Endothelial cell of umbilical vein (primary cell): ENCODE results near the gene RBPJ. TPM values are rescaled to one million over a fixed set of nuclear protein-coding genes. Genes with fewer than 3 reads are reported as not detected.

ENCODE experiments used
- BruUV-seq: library from RNA; stranded (reverse); fragments of 400-500 nt; replicated peaks from 2 replicates; lab custom pipeline; 2021; lab: Mats Ljungman, UMichigan
- CTCF ChIA-PET: fragments of 300-600, 350-600 bp; sonication (Branson Sonifier 250); formaldehyde crosslinking; loops from one replicate; lab custom pipeline; 2021; ENCODE audit warnings: antibody characterized with exemption, inconsistent platforms; lab: Charles Lee
- POLR2A ChIA-PET: fragments of 300-600, 350-600 bp; sonication (Branson Sonifier 250); formaldehyde crosslinking; loops from one replicate; lab custom pipeline; 2021; ENCODE audit warnings: antibody characterized with exemption, inconsistent platforms; lab: Charles Lee
- DNase-seq: peaks from one replicate; pipeline ENCODE4 v3.0.0-alpha.2; 2011; ENCODE audit warnings: low read depth, low spot score
- FAIRE-seq: peaks from 2 replicates; lab custom pipeline; 2011; peaks lifted over from hg19 to GRCh38; lab: Jason Lieb, UNC
- H2AFZ ChIP-seq: 2 replicates; pipeline ENCODE4 v1.6.0; 2012; ENCODE audit warnings: low read depth, low read length, control low read depth, inconsistent platforms
- H3K27ac ChIP-seq: 2 replicates; pipeline ENCODE4 v1.5.1; 2011; ENCODE audit warnings: low read depth, mild to moderate bottlenecking, control low read depth, low read length, moderate library complexity; ENCODE audit not compliant: insufficient read depth
- H3K27me3 ChIP-seq, 2 experiments: 2 replicates each; pipeline versions ENCODE4 v1.6.0 to v1.6.1; 2011; ENCODE audit warnings: low read length in 2 of 2, mixed read lengths in 1 of 2; ENCODE audit not compliant: control insufficient read depth in 2 of 2, insufficient read depth in 2 of 2
- H3K36me3 ChIP-seq, 2 experiments: 2 replicates in 1 of 2; 3 replicates in 1 of 2; pipeline ENCODE4 v1.5.1; 2011; ENCODE audit warnings: low read length in 2 of 2, mild to moderate bottlenecking in 1 of 2, moderate library complexity in 1 of 2; ENCODE audit not compliant: control insufficient read depth in 2 of 2, insufficient read depth in 2 of 2; ENCODE audit errors: extremely low read depth in 1 of 2
- H3K4me1 ChIP-seq: 3 replicates; pipeline ENCODE4 v1.5.1; 2011; ENCODE audit warnings: mild to moderate bottlenecking, low read length; ENCODE audit not compliant: control insufficient read depth, insufficient read depth; ENCODE audit errors: extremely low read depth
- H3K4me2 ChIP-seq: 2 replicates; pipeline ENCODE4 v1.6.1; 2011; ENCODE audit warnings: low read length, control low read depth, mixed read lengths; ENCODE audit not compliant: insufficient read depth
- H3K4me3 ChIP-seq, 3 experiments: fragments of 200-600 bp in 1 of 3; sonication (generic), shearing (Covaris generic) in 1 of 3; replicated peaks in 1 of 3; 2 replicates each; pipeline ENCODE4 v1.5.1; 2011 to 2016; ENCODE audit warnings: control low read depth in 3 of 3, low read length in 3 of 3, mild to moderate bottlenecking in 2 of 3, inconsistent platforms in 1 of 3, low read depth in 1 of 3, moderate library complexity in 1 of 3; ENCODE audit not compliant: insufficient read depth in 1 of 3
- H3K79me2 ChIP-seq: 2 replicates; pipeline ENCODE4 v1.6.0; 2012; ENCODE audit warnings: low read length, inconsistent platforms; ENCODE audit not compliant: control insufficient read depth, insufficient read depth
- H3K9ac ChIP-seq: replicated peaks from 2 replicates; pipeline ENCODE3; 2011; ENCODE audit warnings: low read length, control low read depth; ENCODE audit not compliant: insufficient read depth; ENCODE audit errors: extremely low read depth
- H3K9me1 ChIP-seq: replicated peaks from 3 replicates; pipeline ENCODE4 v1.6.0; 2011; ENCODE audit warnings: mild to moderate bottlenecking, low read length; ENCODE audit not compliant: control insufficient read depth, insufficient read depth; ENCODE audit errors: extremely low read depth
- H3K9me3 ChIP-seq: replicated peaks from 2 replicates; pipeline ENCODE4 v1.5.1; 2012; ENCODE audit warnings: low read length, inconsistent platforms; ENCODE audit not compliant: control insufficient read depth, insufficient read depth
- H4K20me1 ChIP-seq: replicated peaks from 2 replicates; pipeline ENCODE3; 2011; ENCODE audit warnings: mild to moderate bottlenecking, low read length; ENCODE audit not compliant: control insufficient read depth, insufficient read depth; ENCODE audit errors: extremely low read depth
- CTCF ChIP-seq, 2 donors: IDR thresholded peaks; 1 replicate in 1 of 2; 2 replicates in 1 of 2; pipeline ENCODE4 v1.5.1; 2011; ENCODE audit warnings: low read length in 2 of 2, mild to moderate bottlenecking in 2 of 2, moderate library complexity in 2 of 2, control low read depth in 1 of 2, inconsistent platforms in 1 of 2, low read depth in 1 of 2; ENCODE audit not compliant: insufficient read depth in 1 of 2; ENCODE audit errors: extremely low read depth in 1 of 2
- EZH2 ChIP-seq: IDR thresholded peaks from 2 replicates; pipeline ENCODE4 v1.6.1; 2012; ENCODE audit warnings: borderline replicate concordance, low read depth, mild to moderate bottlenecking, moderate library complexity, low read length, inconsistent platforms; ENCODE audit not compliant: severe bottlenecking
- FOS ChIP-seq: IDR thresholded peaks from 2 replicates; pipeline ENCODE4 v1.6.1; 2011; ENCODE audit warnings: mild to moderate bottlenecking, low read length, moderate library complexity, borderline replicate concordance; ENCODE audit not compliant: insufficient read depth
- GATA2 ChIP-seq: IDR thresholded peaks from 2 replicates; pipeline ENCODE4 v1.7.0; 2011; ENCODE audit warnings: low read depth, mild to moderate bottlenecking, moderate library complexity, mixed read lengths, low read length; ENCODE audit not compliant: insufficient read length, insufficient read depth
- JUN ChIP-seq: IDR thresholded peaks from 2 replicates; pipeline ENCODE4 v1.6.1; 2011; ENCODE audit warnings: borderline replicate concordance, low read depth; ENCODE audit not compliant: insufficient read length, insufficient read depth
- MAX ChIP-seq: IDR thresholded peaks from 2 replicates; pipeline ENCODE4 v1.6.1; 2011; ENCODE audit not compliant: insufficient read depth, insufficient read length
- MYC ChIP-seq: IDR thresholded peaks from one replicate; pipeline ENCODE4 v1.6.1; 2011; ENCODE audit warnings: mild to moderate bottlenecking, low read depth, low read length
- POLR2A ChIP-seq: IDR thresholded peaks from 2 replicates; pipeline ENCODE4 v1.6.1; 2012; ENCODE audit warnings: low read depth, mild to moderate bottlenecking, control low read depth, low read length
- POLR2AphosphoS5 ChIP-seq: IDR thresholded peaks from 2 replicates; pipeline ENCODE4 v1.6.1; 2012; ENCODE audit warnings: low read depth, mild to moderate bottlenecking, control low read depth, low read length, moderate library complexity; ENCODE audit not compliant: insufficient read depth
- dilution Hi-C: fragments of 300-500 bp; cut with MboI; formaldehyde crosslinking; loops from one replicate; pipeline ENCODE4 v1.15.0; 2019; ENCODE audit warnings: low sequenced_read_pairs; ENCODE audit not compliant: extremely low pct_ligation_motif_present
- intact Hi-C: fragments of 100-400 bp; cut with micrococcal nuclease; formaldehyde crosslinking; loops from one replicate; pipeline ENCODE4 v1.10.0; 2022
- polyA plus RNA-seq, 4 experiments: library from polyadenylated mRNA; depleted of rRNA in 3 of 4; stranded (reverse) in 3 of 4; unstranded in 1 of 4; fragments of >200 nt; gene quantifications; 2 replicates each; pipeline versions ENCODE4 v1.2.1 to v1.2.3, GENCODE V29; 2011 to 2012; ENCODE audit warnings: missing spikeins in 1 of 4
- total RNA-seq: library from RNA; stranded (reverse); gene quantifications from 2 replicates; pipeline ENCODE4 v1.2.3, GENCODE V29; 2021

The RBPJ gene
- total and polyA plus RNA-seq, 2 donors (not counting 3 experiments of a cell fraction or from before 2014, with no cell fraction given): 17.0 to 42.9 TPM

DNA sequence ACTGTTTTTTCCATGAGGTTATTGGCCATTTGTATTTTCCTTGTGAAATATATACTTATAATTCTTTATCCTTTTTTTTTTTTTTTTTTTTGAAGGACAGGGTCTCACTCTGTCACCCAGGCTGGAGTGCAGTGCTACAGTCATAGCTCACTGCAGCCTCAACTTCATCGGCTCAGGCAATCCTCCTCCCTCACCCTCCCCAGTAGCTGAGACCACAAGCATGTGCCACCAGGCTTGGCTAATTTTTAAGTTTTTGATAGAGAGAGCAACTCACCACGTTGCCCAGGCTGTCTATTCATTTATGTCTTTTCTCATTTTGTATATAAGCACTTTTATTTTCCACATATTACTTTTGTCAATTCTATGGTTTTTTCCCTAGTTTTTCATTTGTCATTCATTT is 16.8 kb downstream of the RBPJ start:
- ChIA-PET CTCF (interaction anchor here (0.8 kb wide), 1 partner anchor 73 kb away, joined by 3 read pairs; no protein-coding TSS in a partner anchor), POLR2A (interaction anchor here (0.7 kb wide), 1 partner anchor 8 kb away, joined by 7 read pairs; no protein-coding TSS in a partner anchor)
- TF ChIP-seq GATA2: no peak
- no peak for TF ChIP-seq MAX
- no peak for TF ChIP-seq JUN
- no peak for TF ChIP-seq POLR2A
- TF ChIP-seq EZH2: no peak
- no peak for TF ChIP-seq CTCF (IDR thresholded peaks at IDR 0.05; ENCODE audit: extremely low read depth in 1 of 2, insufficient read depth in 1 of 2, low read depth in 1 of 2, low read length in 2 of 2)
- no peak for TF ChIP-seq MYC
- no peak for TF ChIP-seq POLR2AphosphoS5
- no peak for TF ChIP-seq FOS
- no peak overlapping the region for H3K9ac ChIP-seq
- H3K9me3 ChIP-seq: no peaks in the 10 kb centered on the region
- H4K20me1 ChIP-seq: peaks cover 7% of the 10 kb centered on the region
- dilution Hi-C loops (no loop called here), intact Hi-C loops (no loop called here)
- H3K79me2 ChIP-seq: peaks cover 75% of the 10 kb centered on the region
- FAIRE-seq (no peak), DNase-seq (no peak)
- no peaks in the 10 kb centered on the region for H3K36me3 ChIP-seq
- H3K9me1 ChIP-seq: no peaks in the 10 kb centered on the region
- H3K27me3 ChIP-seq: no peaks in the 10 kb centered on the region
- BruUV-seq: no TSS peak
- peaks cover 5% of the 10 kb centered on the region for H3K4me1 ChIP-seq
- no peak overlapping the region for H2AFZ ChIP-seq
- no peak overlapping the region for H3K27ac ChIP-seq
- no peak overlapping the region for H3K4me2 ChIP-seq
- H3K4me3 ChIP-seq: no peak overlapping the region
